GM04504 (cell line): Measurements from ENCODE around the gene LRRC3C.
A peak's percentile ranks its signal among the peaks of the same experiment; 100 is the strongest.
"Not testable (repeated sequence)": the region's sequence is repeated elsewhere in the genome, so short reads cannot be mapped to it uniquely, and the experiment has no call there.

Source experiments
- DNase-seq: peaks from one replicate; pipeline ENCODE4 v3.0.0-alpha.2; 2012; ENCODE audit warnings: low read depth

The LRRC3C gene, protein sequence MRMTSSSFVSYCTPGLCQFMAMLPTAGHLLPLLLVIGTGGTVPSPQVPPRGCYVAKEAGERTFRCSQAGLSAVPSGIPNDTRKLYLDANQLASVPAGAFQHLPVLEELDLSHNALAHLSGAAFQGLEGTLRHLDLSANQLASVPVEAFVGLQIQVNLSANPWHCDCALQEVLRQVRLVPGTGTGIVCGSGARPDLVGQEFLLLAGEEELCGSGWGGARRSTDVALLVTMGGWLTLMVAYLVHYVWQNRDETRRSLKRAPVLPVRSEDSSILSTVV

DNA sequence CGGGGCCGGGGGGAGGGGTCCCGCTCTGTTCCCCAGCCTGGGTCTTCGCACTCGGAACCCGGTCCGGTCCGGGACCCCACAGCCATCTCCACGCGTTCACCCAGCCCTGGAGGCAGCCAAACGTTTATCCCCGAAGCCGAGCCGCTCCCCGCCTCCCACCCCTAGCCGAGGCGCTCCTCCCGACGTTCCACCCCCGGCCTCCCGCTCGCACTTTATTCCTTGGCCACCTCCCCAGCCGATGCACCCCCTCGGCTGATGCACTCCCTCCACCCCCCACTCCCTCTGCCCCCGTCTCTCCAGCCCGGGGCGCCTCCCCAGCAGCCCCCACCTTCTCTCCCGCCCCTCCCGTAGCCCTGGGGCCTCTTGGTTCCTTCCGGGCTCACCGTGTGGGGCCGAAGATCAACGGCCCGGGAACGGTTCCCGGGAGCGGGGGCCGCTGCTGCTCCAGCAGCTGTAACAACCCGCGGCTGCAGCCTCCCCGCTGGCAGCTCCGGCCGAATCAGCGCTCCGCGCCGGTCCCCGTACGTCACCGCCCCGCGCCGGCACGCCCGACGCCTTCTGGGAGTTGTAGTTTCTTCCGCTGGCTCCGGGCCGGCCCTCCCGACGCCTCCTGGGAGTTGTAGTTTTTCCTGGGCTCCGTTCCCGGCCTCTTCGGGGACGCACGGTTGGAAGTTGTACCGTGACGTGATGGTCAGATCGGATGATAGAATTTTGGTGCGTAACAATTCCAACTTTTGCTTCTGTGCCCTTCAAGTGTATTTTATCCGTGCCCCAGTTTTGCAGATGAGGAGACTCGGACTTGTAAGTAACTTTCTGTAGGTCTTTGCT lies at the start of gene LRRC3C, which contains the start of gene ORMDL3:
LRRC3C (plus strand) TSS at position 632 of the 828 bp plus-strand sequence. CDS start 13,792 bp downstream, outside the sequence.
ORMDL3 (minus strand) TSS at position 501 of the 828 bp plus-strand sequence. CDS start 3,398 bp downstream, outside the sequence.
- DNase-seq, result peak; percentile 84

DNA sequence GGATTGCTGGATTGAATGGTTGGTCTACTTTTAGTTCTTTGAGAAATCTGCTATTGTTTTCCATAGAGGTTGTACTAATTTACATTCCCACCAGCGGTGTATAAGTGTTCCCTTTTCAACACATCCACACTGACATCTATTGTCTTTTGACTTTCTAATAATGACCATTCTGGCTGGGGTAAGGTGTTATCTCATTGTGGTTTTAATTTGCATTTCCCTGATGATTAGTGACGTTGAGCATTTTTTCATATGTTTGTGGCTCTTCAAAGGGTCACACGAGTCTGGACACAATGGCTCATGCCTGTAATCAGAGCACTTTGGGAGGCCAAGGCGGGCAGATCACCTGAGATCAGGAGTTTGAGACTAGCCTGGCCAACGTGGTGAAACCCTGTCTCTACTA lies 41.4 kb upstream of the LRRC3C start:
- not testable (repeated sequence) for DNase-seq

DNA sequence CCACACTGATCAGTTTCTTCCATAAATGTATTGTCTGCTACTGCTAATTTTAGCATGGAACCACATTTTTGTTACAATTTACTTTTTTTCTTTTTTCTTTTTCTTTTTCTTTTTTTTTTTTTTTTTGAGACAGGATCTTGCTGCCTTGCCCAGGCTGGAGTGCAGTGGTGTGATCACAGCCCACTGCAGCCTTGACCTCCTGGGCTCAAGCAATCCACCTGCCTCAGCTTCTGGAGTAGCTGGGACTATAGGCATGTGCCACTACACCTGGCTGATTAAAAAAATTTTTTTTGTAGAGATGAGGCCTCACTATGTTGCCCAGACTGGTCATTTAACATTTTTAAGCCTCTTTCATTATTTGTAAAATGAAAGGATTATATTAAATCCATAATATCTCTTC lies 40.5 kb upstream of the LRRC3C start:
- no peak for DNase-seq

DNA sequence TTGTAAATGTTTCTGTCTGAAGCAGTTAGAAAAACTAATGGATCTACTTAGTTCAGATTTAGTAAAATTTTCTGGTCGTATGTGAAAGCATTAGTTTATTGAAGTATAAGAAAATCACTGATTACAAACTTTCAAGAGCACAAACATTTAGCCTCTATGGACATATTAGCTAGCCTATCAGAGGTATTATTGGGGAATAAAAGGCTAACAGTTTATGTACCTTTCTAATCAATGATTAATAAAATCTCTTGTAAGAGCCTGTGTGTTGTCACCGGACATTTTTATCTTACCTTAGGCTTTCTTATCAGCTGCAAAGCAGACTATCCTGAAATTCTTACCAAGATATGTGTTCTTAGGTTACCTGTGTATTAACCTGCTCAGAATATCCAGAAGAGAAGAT lies 38.3 kb upstream of the LRRC3C start:
- no peak for DNase-seq

DNA sequence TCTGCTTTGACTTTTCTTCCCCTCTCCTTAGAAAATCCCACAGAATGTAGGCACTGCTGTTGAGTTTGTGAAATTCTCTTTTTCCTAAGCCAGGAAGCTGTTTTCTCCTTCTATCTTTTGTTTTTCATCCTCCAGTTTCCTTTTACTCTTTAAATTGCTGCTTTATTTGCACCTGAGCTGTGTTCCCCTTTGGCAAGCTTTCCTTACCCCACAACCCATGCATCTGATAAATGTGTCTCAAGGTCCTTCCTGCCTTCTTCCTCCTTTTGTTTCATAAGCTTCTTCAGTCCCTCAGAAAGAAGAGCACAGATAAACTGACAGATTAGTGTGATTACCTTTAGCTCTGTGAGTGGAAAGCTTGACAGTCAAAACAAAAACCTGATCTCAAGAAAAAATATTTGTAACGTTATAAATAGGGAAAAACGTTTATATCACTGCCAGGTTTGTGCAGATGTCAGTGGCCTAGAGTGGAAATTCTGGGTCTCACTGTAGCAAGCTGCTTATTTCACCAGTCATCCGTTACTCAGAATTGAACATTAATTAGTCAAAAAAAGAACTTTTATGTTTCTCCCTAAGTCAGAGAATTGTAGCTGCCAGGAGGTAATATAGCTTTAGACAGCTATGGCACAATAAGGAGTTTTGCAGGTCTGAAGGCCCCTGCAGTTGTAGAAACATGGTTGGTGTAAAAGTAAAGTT lies 32.7 kb upstream of the LRRC3C start:
- DNase-seq, result no peak

DNA sequence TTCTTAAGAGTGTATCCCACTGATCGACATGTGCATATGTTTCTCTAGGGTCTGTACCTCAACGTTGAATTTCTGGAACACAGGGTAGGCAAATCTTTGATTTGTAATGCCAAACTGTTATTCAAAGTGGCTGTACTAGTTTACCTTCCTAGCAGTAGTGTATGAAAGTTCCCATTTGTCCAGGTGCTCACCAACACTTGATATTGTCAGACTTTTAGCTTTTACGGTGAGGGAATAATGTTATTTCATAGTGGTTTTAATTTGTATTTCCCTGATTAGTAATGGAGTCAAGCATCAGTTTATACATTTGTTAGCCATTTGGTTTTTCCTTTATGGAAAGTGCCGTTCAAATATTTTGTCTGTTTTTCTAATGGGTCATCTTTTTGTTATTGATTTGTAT lies 29.4 kb upstream of the LRRC3C start:
- no peak for DNase-seq

DNA sequence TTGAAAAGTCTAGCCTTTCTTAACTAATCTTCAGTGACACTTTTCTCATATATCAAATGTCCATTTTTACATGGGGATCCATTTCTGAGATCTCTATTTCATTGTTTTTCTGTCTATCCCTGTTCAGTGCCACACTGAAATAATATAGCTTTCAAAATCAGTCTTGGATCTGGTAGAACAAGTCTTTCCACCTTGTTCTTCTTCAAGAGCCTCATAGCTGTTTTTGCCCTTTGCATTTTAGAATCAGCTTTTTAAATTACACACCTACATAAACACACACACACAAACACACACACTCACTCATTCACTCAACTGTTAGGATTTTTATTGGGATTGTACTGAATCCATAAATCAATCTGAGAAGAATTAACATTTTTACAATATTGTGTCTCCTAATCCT lies 28.3 kb upstream of the LRRC3C start:
- DNase-seq, result no peak

DNA sequence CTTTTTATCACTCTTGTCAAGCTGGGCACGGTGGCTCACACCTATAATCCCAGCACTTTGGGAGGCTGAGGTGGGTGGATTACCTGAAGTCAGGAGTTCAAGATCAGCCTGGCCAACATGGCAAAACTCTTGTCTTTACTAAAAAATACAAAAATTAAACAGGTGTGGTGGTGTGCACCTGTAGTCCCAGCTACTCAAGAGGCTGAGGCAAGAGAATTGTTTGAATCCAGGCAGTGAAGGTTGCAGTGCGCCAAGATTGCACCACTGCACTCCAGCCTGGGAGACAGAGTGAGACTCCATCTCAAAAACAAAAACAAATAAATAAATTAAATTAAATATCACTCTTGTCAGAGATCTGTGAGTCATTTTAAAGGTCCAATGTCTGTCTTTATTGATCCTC lies 25.5 kb upstream of the LRRC3C start:
- DNase-seq, result not testable (repeated sequence)

DNA sequence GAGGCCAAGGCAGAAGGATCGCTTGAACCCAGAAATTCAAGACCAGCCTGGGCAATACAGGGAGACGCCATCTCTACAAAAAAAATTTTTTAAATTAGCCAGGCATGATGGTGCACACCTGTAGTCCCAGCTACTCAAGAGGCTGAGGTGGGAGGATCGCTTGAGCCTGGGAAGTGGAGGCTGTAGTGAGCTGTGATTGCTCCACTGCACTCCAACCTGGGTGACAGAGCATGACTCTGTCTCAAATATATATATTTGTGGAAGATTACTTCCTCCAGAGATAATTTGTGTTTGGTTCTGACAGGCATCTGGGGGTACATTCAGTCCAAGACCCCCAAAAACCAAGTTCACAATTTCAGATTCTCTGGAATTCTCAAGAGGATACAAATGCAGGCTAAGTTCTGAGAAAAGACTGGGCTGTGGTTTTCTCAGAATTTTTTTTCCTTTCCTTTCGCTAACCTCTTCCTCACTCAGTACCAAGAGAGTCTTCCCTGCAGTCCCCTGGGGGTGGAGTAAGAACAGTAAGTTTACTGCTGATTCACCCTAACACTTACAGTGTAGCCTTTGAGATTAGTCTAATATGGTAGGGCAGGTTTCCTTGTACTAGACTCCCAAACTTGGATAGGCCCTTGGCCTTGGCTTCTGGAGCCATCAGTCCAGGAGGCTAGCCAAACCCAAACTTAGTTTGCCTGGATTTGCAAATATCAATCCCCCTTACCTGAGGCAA lies 24.2 kb upstream of the LRRC3C start:
- DNase-seq, result no peak

DNA sequence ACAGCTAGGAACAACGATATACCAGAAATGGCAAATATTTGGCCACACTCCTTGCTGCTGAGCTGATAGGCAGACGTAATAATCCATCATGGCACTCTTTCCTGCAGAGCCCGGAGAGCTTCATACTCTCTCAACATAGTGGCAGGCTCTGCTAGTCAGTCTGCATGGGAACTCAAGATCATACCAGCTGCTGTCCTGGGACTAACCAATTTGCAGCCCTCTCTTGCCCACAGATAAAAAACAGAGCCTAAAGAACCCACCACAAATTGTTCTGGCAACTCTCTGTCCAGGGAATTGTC lies 22.6 kb upstream of the LRRC3C start:
- DNase-seq, result no peak

DNA sequence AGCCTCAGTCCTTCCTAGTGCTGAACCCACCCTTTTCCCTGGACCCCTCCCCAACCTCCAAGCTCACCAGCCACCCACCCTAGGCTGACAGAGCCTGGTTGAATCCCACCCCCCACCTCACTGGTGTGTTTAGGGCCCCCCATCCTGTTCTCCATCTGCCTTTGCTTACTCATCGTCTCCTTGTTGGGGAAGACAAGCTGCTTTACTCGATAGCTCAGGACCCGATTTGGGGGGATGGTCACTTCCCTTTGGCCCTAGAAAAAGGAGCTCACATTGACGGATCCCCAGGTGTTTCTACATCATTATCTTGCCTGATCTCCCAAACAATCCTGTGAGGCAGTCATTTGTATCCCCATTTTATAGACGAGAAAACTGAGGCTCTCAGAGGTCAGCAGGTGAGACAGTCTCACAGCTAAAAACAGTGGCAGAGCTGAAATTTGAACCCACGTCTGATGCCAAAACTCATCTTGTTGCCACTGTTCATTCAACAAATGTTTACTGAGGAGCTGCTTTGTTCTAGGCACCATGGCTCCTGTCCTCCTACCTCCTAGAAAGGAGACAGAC lies 18.7 kb upstream of the LRRC3C start:
- no peak for DNase-seq

DNA sequence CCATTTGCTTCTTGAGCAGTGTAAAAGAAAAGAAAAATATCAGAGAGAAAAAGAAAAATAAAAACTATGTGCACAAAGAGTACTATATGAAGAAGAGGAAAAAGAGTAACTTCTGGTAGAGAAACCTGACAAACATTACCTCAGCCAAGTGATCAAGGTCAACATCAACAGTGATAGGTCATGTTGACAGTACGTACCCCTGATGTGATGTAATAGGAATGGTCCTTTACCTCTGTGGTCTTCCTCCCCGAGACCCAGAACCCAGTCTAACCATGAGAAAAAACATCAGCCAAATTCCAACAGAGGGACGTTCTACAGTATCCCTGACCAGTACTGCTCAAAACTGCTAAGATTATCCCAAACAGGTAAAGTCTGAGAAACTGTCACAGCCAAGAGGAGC lies 13.5 kb upstream of the LRRC3C start:
- DNase-seq, result no peak

DNA sequence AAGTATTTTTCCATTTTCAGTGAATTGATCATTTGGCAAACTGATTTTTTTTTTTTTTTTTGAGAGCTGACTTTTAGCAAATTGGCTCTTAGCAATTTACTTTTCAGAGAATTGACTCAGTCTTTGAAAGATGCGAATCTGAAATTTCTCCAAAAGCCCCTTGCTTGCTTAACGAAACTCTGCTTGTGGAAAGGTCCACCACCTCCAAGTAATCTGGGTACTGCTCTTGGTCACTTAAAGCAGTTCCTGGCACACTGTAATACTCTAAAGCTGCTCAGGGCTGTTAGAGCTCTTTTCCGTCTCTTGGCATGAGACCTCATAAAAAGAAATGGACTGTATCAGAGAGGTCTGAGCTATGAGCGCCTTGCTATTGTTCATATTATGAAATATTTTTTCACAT lies 12.0 kb upstream of the LRRC3C start:
- no peak for DNase-seq

DNA sequence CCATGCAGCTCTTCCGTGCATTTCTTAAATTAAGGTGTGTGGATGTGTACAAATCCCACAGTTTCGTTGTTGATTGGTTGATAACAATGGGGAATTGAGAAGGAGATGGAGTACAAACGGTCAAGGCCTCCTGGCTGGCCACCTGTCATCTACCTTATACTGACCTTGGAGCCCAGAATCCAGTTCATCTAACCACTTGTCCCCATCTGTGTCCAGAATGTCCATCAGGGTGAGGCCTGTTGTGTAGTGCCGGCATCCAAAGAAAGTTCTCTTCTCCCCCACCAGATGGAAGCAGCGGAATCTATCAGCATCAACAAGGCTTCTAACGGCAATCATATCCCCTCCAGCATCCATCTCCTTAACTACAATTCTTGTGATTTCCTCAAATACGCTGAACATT lies 10.6 kb upstream of the LRRC3C start:
- no peak for DNase-seq

DNA sequence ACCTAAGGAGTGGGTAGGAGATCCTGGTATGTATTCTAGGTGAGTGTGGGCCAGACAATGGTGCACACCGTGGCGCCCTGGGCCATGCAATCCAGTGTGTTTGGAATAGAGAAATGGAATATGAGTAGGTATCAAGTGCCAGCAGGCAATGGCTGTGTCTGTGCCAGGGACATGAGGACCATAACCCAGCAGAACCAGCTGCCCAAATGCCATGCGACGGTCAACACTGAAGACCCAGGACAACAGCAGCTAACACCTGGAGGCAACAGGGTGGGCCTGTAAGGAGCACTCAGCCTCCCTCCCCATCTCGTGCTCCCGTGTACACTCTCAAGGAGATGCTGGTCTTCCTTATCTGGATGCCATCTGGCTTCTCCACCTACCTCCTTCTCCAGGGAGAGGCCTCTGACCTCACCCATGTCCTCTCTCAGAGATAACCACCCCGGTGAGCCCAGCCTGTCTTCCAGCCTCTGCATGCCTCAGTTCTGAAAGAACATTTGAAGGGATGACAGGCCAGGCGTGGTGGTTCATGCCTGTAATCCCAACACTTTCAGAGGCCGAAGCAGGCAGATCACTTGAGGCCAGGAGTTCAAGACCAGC lies 8.3 kb upstream of the LRRC3C start:
- no peak for DNase-seq

DNA sequence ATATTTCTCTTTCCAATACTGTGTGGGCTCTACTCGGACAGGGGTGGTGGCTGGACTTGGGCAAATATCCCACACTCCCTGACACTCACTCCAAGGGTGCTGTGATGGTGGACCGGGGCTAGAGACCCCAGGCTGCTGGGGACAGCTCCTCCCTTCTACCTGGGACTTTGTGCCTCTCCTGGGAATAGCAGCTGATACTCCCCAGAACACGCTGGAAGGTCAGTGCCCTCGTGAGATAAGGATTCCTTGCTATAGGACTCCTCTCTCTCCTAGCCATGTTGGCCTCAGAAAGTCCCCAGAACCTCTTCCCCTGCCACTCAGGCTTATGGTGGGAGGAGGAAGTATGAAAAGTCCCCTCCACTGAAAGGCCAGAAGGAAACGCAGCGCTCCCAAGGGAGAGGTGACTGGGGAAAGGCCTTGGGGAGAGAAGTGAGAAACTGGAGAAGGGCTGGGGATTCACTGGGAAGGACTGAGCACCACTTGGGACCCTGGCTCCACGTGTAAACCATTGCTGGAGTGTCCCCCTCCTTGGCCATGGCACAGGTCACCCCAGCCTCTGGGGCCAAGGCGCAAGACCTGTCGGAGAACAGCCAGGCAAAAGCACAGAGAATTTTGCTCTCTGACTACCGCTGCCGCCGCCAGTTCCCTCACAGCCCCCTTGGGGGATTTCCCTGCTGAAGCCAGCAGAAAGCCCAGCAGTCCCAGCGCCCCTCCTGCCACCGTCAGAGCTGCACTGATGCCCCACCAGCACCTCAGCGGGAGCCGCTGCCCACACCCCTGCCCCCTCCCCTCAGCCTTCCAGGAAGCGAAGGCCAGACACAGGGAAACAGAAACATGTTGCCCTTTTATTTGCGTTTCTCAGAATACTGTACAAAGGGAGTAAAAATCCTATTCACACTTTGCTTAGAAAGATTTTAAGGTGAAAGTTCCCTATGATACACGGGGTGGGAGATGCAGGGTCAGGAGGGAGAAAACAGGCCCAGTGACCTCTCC lies 7.0 kb upstream of the LRRC3C start:
- DNase-seq, result no peak

DNA sequence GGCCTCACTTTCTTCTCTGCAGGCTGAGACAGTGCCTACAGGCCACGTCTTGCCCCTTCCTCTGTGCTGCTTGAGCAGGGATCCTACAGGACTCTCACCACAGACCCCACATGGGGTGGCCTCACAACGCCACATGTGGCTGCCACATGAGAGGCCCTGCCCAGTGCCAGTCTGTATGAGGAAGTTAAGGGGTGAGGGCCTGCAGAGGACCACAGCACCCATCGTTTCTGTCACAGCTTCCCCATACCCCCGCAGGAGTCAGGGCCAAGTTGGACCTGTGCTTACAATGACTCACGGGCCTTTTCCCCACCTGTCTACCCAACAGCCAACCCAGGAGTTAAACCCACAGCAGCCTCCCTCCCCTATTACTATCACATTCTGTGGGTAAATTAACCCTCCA lies 6.2 kb upstream of the LRRC3C start:
- DNase-seq, result no peak

DNA sequence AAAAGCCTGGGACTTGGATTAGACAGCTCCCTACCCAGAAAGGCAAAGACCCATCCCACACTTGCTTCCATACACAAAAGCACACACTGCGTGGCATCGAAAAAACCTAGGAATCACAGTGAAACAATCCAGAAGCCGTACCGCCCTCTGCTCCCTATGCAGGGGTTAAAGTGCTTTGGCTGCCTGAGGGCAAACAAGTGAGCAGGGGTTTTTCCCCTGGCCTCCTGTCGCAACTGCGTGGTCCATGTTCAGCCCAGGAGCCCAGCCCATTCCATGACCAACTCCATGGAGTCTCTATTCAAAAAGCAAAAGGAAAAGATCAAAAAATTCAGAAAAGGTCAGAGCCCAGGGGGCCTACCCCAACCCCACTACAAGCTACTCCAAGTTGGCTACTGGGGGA lies 5.5 kb upstream of the LRRC3C start:
- no peak for DNase-seq

DNA sequence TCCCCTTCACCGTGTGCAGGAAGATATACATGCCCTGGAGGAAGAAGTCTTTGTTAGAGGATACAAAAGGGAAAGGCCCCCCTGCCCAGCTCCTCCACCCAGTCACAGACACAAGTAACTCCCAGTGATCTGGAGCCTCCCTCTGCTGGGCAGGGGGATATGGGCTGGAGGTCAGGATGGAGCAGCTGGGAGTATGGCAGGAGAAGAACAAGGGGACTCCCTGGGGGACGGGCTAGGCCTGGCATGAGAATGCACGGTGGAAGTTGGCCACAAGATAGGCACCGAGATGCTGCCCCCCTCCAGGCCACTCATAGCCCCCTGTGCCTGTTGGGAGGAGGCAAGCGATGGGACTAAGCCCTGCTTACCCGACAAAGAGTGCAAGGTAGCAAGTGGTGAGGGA lies 4.3 kb upstream of the LRRC3C start:
- no peak for DNase-seq
